HCT116 (cell line): ENCODE results near the gene PROM2. TPM values are rescaled to one million over a fixed set of nuclear protein-coding genes. Genes with fewer than 3 reads are reported as not detected.
A peak's percentile ranks its signal among the peaks of the same experiment; 100 is the strongest.

Source experiments
- ATAC-seq: fragments of 200-7000 bp; cut with Tn5 transposase; 2 replicates; pipeline ENCODE4 v1.9.1; 2020; ENCODE audit warnings: mild to moderate bottlenecking, moderate library complexity
- BruUV-seq: library from RNA; stranded (reverse); fragments of 400-500 nt; replicated peaks from 2 replicates; lab custom pipeline; 2021; lab: Mats Ljungman, UMichigan
- CTCF ChIA-PET: fragments of 300-600 bp; sonication (Branson Sonifier 250); formaldehyde crosslinking; loops from one replicate; lab custom pipeline; 2021; ENCODE audit warnings: antibody characterized with exemption; lab: Charles Lee
- POLR2A ChIA-PET: fragments of 300-600, 350-600 bp; sonication (Branson Sonifier 250); formaldehyde crosslinking; loops from one replicate; lab custom pipeline; 2021; ENCODE audit warnings: antibody characterized with exemption; lab: Charles Lee
- RAD21 ChIA-PET, 2 experiments: fragments of 300-600 bp; sonication (Branson Sonifier 250); formaldehyde crosslinking; loops; one replicate each; lab custom pipeline; 2023; ENCODE audit warnings: low total read pairs in 2 of 2; ENCODE audit not compliant: uncharacterized antibody in 2 of 2, unreplicated experiment in 2 of 2, low non-redundant PET in 1 of 2; lab: Charles Lee
- DNase-seq: peaks from one replicate; pipeline ENCODE4 v3.0.0-alpha.2; 2010; ENCODE audit warnings: low read depth, low spot score
- H2AFZ ChIP-seq: fragments of 200-600 bp; shearing (Covaris generic), sonication (generic); 2 replicates; pipeline ENCODE4 v1.6.1; 2017; ENCODE audit warnings: low read depth, mixed run types, mixed read lengths, antibody characterized with exemption, low read length; ENCODE audit not compliant: poor library complexity, severe bottlenecking
- H3K27ac ChIP-seq: 2 replicates; pipeline ENCODE4 v1.5.1; 2012; ENCODE audit warnings: low read depth, low read length
- H3K27me3 ChIP-seq: fragments of 200-600 bp; sonication (generic); 2 replicates; pipeline ENCODE4 v1.6.1; 2016; ENCODE audit warnings: mixed run types, low read length, mixed read lengths; ENCODE audit not compliant: insufficient read depth
- H3K36me3 ChIP-seq, 2 experiments: fragments of 200-500 bp in 1 of 2; fragments of 200-600 bp in 1 of 2; sonication (Bioruptor generic) in 1 of 2; sonication (generic) in 1 of 2; 2 replicates each; pipeline versions ENCODE4 v1.5.1 to v1.6.1; 2014 to 2016; ENCODE audit warnings: low read length in 2 of 2, inconsistent platforms in 1 of 2, mixed read lengths in 1 of 2, mixed run types in 1 of 2; ENCODE audit not compliant: insufficient read depth in 2 of 2, control insufficient read depth in 1 of 2
- H3K4me1 ChIP-seq, 2 experiments: fragments of 200-600 bp in 1 of 2; sonication (generic) in 1 of 2; 2 replicates each; pipeline versions ENCODE4 v1.5.1 to v1.6.1; 2012 to 2017; ENCODE audit warnings: low read length in 2 of 2, inconsistent platforms in 1 of 2, mild to moderate bottlenecking in 1 of 2, mixed read lengths in 1 of 2, mixed run types in 1 of 2, moderate library complexity in 1 of 2; ENCODE audit not compliant: insufficient read depth in 2 of 2, control insufficient read depth in 1 of 2
- H3K4me2 ChIP-seq: fragments of 200-600 bp; sonication (generic); 2 replicates; pipeline ENCODE4 v1.6.1; 2017; ENCODE audit warnings: mixed run types, low read length, mixed read lengths
- H3K4me3 ChIP-seq, 2 experiments: fragments of 200-600 bp in 1 of 2; sonication (generic) in 1 of 2; replicated peaks in 1 of 2; 2 replicates each; pipeline ENCODE4 v1.5.1; 2011 to 2016; ENCODE audit warnings: low read length in 2 of 2, control low read depth in 1 of 2, low read depth in 1 of 2, mild to moderate bottlenecking in 1 of 2, mixed read lengths in 1 of 2, mixed run types in 1 of 2
- H3K79me2 ChIP-seq: fragments of 200-600 bp; sonication (generic); 2 replicates; pipeline ENCODE4 v1.6.1; 2017; ENCODE audit warnings: mild to moderate bottlenecking, mixed run types, low read length, moderate library complexity, mixed read lengths; ENCODE audit not compliant: insufficient read depth
- H3K9ac ChIP-seq: fragments of 200-600 bp; sonication (generic); 2 replicates; pipeline ENCODE4 v1.6.1; 2016; ENCODE audit warnings: low read length, mixed read lengths
- H3K9me2 ChIP-seq: fragments of 200-600 bp; sonication (generic), shearing (Covaris generic); 2 replicates; pipeline ENCODE4 v1.6.1; 2017; ENCODE audit warnings: mixed run types, mild to moderate bottlenecking, moderate library complexity; ENCODE audit not compliant: insufficient read depth
- H3K9me3 ChIP-seq, 2 experiments: fragments of 200-500 bp in 1 of 2; fragments of 200-600 bp in 1 of 2; sonication (Bioruptor generic) in 1 of 2; sonication (generic) in 1 of 2; 2 replicates each; pipeline ENCODE4 v1.6.1; 2014 to 2017; ENCODE audit warnings: low read length in 2 of 2, mixed read lengths in 2 of 2, inconsistent platforms in 1 of 2, low read depth in 1 of 2, mild to moderate bottlenecking in 1 of 2, mixed run types in 1 of 2, moderate library complexity in 1 of 2; ENCODE audit not compliant: control insufficient read depth in 1 of 2, insufficient read depth in 1 of 2
- H4K20me1 ChIP-seq: fragments of 200-600 bp; sonication (generic), shearing (Covaris generic); 2 replicates; pipeline ENCODE4 v1.6.1; 2017; ENCODE audit warnings: mixed run types, mild to moderate bottlenecking, moderate library complexity; ENCODE audit not compliant: insufficient read depth
- CBX3 ChIP-seq: IDR thresholded peaks from 2 replicates; pipeline ENCODE4 v1.6.1; 2012; ENCODE audit warnings: low read depth
- FOSL1 ChIP-seq: IDR thresholded peaks from 2 replicates; pipeline ENCODE4 v1.6.1; 2012; ENCODE audit warnings: low read depth
- JUND ChIP-seq: IDR thresholded peaks from 2 replicates; pipeline ENCODE4 v1.6.1; 2012
- POLR2A ChIP-seq: IDR thresholded peaks from 2 replicates; pipeline ENCODE4 v1.7.0; 2011; ENCODE audit warnings: borderline replicate concordance; ENCODE audit not compliant: insufficient read depth, insufficient read length; ENCODE audit errors: extremely low read depth
- POLR2AphosphoS5 ChIP-seq: IDR thresholded peaks from 2 replicates; pipeline ENCODE4 v1.6.1; 2011; ENCODE audit warnings: mild to moderate bottlenecking, low read depth, low read length, moderate library complexity
- SIN3A ChIP-seq: IDR thresholded peaks from 2 replicates; pipeline ENCODE4 v1.6.1; 2012; ENCODE audit warnings: low read depth
- SP1 ChIP-seq: IDR thresholded peaks from 2 replicates; pipeline ENCODE4 v1.6.1; 2012; ENCODE audit warnings: low read depth
- TCF7L2 ChIP-seq: IDR thresholded peaks from 2 replicates; pipeline ENCODE4 v1.7.0; 2011; ENCODE audit warnings: borderline replicate concordance, inconsistent platforms; ENCODE audit not compliant: insufficient read depth, insufficient read length; ENCODE audit errors: extremely low read depth
- YY1 ChIP-seq: IDR thresholded peaks from 2 replicates; pipeline ENCODE4 v1.6.1; 2011; ENCODE audit warnings: low read length, low read depth, moderate library complexity, mild to moderate bottlenecking; ENCODE audit not compliant: insufficient replicate concordance; ENCODE audit errors: extremely low read depth
- intact Hi-C: fragments of 100-400 bp; cut with micrococcal nuclease; formaldehyde crosslinking; loops from 2 replicates; pipeline ENCODE4 v1.10.0; 2022
- total RNA-seq: library from RNA; stranded (reverse); gene quantifications from one replicate; pipeline ENCODE4 v1.2.1, GENCODE V29; 2021; ENCODE audit not compliant: unreplicated experiment
- TF ChIP-seq, protein P1 (sequence below): IDR thresholded peaks from 2 replicates; pipeline ENCODE4 v1.6.1; 2012; ENCODE audit warnings: low read depth
- TF ChIP-seq, protein P2 (sequence below): IDR thresholded peaks from 2 replicates; pipeline ENCODE4 v1.6.1; 2012
- TF ChIP-seq, protein P3 (sequence below): IDR thresholded peaks from 2 replicates; pipeline ENCODE4 v1.6.1; 2011; ENCODE audit warnings: mild to moderate bottlenecking, low read length, moderate library complexity; ENCODE audit not compliant: insufficient replicate concordance; ENCODE audit errors: extremely low read depth

The PROM2 gene
- total RNA-seq, 1 experiment from 2014 or later = 11.9 TPM

DNA sequence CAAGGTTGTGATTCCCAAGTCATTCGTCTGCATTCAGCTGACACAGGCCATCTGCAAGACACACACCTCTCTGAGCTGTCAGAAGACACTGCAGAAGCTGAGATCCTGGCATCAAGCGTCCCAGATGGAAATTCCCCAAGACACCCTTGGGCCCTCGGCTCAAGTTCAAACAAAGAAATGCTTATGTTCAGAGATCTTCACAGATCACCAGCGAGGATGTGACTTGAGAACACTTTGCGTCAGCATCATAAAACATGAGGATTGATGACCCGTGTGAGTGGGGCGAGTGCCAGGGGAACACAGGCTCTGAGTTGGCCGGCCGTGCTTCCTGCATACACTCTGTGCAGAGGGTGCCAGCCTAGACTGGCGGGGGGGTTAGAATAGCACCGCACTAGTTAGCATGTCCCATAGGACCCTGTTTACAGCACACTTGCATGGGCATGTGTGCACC, 59.7 kb downstream of the PROM2 start:
- H3K9me3 ChIP-seq = no peaks in the 10 kb centered on the region
- H3K4me1 ChIP-seq = peaks cover 16 to 22% of the 10 kb centered on the region in 2 experiments; a peak in 3 of 4 replicates
- DNase-seq (peak; percentile 80), ATAC-seq (peak; percentile 80)
- H3K27ac ChIP-seq = peak overlapping the region; percentile 13; the same call in 1 of the 2 replicates
- TF ChIP-seq FOSL1 = no peak
- TF ChIP-seq POLR2AphosphoS5 = peak; percentile 26; the same call in 1 of the 2 replicates
- peak; percentile 48 for TF ChIP-seq TCF7L2
- TF ChIP-seq, protein P1, sequence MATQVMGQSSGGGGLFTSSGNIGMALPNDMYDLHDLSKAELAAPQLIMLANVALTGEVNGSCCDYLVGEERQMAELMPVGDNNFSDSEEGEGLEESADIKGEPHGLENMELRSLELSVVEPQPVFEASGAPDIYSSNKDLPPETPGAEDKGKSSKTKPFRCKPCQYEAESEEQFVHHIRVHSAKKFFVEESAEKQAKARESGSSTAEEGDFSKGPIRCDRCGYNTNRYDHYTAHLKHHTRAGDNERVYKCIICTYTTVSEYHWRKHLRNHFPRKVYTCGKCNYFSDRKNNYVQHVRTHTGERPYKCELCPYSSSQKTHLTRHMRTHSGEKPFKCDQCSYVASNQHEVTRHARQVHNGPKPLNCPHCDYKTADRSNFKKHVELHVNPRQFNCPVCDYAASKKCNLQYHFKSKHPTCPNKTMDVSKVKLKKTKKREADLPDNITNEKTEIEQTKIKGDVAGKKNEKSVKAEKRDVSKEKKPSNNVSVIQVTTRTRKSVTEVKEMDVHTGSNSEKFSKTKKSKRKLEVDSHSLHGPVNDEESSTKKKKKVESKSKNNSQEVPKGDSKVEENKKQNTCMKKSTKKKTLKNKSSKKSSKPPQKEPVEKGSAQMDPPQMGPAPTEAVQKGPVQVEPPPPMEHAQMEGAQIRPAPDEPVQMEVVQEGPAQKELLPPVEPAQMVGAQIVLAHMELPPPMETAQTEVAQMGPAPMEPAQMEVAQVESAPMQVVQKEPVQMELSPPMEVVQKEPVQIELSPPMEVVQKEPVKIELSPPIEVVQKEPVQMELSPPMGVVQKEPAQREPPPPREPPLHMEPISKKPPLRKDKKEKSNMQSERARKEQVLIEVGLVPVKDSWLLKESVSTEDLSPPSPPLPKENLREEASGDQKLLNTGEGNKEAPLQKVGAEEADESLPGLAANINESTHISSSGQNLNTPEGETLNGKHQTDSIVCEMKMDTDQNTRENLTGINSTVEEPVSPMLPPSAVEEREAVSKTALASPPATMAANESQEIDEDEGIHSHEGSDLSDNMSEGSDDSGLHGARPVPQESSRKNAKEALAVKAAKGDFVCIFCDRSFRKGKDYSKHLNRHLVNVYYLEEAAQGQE = no peak
- TF ChIP-seq SP1 = peak; percentile 79
- TF ChIP-seq, protein P2, sequence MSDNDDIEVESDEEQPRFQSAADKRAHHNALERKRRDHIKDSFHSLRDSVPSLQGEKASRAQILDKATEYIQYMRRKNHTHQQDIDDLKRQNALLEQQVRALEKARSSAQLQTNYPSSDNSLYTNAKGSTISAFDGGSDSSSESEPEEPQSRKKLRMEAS = peak; percentile 39; the same call in 1 of the 2 replicates
- TF ChIP-seq YY1 = no peak
- TF ChIP-seq POLR2A = no peak
- no peak for TF ChIP-seq JUND
- TF ChIP-seq, protein P3, sequence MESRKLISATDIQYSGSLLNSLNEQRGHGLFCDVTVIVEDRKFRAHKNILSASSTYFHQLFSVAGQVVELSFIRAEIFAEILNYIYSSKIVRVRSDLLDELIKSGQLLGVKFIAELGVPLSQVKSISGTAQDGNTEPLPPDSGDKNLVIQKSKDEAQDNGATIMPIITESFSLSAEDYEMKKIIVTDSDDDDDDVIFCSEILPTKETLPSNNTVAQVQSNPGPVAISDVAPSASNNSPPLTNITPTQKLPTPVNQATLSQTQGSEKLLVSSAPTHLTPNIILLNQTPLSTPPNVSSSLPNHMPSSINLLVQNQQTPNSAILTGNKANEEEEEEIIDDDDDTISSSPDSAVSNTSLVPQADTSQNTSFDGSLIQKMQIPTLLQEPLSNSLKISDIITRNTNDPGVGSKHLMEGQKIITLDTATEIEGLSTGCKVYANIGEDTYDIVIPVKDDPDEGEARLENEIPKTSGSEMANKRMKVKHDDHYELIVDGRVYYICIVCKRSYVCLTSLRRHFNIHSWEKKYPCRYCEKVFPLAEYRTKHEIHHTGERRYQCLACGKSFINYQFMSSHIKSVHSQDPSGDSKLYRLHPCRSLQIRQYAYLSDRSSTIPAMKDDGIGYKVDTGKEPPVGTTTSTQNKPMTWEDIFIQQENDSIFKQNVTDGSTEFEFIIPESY = no peak
- TF ChIP-seq SIN3A = peak; percentile 35; the same call in 1 of the 2 replicates
- TF ChIP-seq CBX3 = no peak; the same call in 1 of the 2 replicates
- no peak overlapping the region for H3K9ac ChIP-seq
- no TSS peak for BruUV-seq
- H3K36me3 ChIP-seq = no peaks in the 10 kb centered on the region
- intact Hi-C loops = no loop called here
- H3K79me2 ChIP-seq = no peaks in the 10 kb centered on the region
- ChIA-PET RAD21 (no interaction called here), CTCF (interaction anchor here (1.2 kb wide), 1 partner anchor 11 kb away, joined by 3 read pairs; no protein-coding TSS in a partner anchor), POLR2A (interaction anchor here (1.4 kb wide), 1 partner anchor 11 kb away, joined by 5 read pairs; no protein-coding TSS in a partner anchor)
- H3K27me3 ChIP-seq = no peaks in the 10 kb centered on the region
- H4K20me1 ChIP-seq = no peaks in the 10 kb centered on the region
- H3K4me2 ChIP-seq = peak overlapping the region; percentile 49
- H2AFZ ChIP-seq = no peak overlapping the region
- H3K9me2 ChIP-seq = no peaks in the 10 kb centered on the region
- peak overlapping the region in 1 of 2 experiments; percentile 1; a peak in 1 of 4 replicates for H3K4me3 ChIP-seq
